ENCODE data around the gene EN1.

The EN1 gene

DNA sequence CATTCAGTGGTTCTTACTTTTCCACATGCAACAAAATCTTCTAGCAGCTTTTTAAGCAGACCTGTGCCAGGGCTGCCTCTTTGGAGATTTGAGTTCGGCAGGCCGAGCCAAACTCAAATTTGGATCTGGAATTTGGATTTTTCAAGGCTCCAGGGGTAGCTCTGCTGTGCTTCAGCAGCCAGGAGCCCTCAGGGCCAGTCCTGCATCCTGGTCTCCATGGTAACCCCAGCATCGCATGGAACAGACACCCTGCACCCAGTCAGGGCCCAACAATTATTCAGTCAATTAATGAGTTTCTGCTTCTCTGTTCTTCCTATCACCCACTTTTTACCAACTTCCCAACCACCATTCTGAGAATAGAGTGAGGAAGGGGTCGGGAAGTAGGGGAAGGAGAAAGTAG lies 30.0 kb downstream of the EN1 start:
- no peak for DNase-seq (ENCODE audit: low read depth)

DNA sequence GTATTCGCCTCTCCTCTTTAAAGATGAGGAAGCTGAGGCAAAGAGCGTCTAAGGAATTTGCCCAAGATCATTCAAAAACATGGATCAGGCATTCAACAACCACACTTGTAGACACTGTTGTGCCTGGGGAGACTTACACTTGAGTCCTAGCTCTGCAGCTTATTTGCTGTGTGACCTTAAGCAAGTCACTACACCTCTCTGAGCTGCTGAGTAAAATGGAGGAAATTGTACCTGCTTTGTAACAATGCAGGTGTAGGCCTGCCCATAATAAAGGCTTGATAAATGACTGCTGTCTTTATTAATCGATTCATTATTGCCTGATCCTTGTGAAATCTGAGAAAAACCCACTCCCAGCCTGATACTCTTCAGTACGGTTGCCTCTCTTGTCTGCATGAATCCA lies 30.8 kb downstream of the EN1 start:
- no peak for DNase-seq (ENCODE audit: low read depth)

DNA sequence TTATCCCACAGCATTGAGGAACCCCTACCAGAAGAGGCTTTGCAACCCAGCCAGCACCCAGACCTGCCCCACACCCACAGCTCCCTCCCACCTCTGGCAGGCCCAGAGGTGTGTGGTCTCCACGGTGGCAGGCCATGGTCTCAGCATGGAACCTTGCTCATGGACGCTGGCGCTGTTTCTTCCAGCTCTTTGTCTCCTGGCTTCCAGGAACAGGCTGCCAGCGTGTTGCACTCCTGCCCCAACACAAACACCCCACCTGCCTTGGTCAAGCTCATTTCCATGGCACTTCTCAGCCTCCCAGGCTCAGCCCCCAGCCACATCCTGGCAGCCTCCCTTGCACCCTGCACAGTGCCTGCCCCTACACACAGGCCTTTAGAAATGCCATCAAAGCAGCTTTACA lies 31.7 kb downstream of the EN1 start:
- DNase-seq (ENCODE audit: low read depth) = no peak

DNA sequence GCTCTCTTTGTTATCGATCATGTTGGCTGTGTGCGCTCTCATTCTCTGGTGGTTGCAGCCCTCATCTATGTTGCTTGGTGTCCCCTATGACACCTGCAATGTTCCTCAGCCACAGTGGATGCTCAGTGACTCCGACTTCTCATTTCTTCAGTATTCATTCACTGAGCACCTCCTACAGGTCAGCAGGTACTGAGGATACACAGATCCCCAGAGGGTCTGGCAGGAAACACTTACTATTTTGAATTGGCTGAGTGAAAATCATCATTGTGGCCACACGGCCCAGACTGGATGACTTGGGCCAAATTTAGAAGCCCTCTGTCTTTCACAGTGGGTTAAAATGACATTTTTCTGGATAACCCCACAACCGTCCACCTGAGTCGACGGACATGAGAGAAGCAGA lies 32.1 kb downstream of the EN1 start:
- no peak for DNase-seq (ENCODE audit: low read depth)

DNA sequence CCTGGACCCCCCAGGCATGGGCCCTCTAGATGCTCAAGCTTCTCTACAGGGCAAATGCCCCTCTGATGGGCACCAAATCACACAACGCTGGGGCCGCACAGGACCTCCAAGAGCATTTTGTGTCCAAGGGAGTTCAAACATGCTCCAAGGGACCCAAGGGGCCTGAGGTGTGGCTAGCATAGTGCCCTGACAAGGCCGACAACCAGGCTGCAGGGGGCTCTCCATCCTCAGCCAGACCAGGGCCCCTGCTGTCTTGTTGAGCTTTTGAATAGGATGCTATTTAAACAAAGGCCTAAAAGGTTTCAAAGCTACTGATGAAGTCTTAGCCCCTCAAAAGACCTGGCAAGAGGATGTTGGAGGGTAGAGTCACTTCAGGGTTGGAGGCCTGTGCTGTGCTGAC lies 33.1 kb downstream of the EN1 start:
- DNase-seq (ENCODE audit: low read depth) = no peak

DNA sequence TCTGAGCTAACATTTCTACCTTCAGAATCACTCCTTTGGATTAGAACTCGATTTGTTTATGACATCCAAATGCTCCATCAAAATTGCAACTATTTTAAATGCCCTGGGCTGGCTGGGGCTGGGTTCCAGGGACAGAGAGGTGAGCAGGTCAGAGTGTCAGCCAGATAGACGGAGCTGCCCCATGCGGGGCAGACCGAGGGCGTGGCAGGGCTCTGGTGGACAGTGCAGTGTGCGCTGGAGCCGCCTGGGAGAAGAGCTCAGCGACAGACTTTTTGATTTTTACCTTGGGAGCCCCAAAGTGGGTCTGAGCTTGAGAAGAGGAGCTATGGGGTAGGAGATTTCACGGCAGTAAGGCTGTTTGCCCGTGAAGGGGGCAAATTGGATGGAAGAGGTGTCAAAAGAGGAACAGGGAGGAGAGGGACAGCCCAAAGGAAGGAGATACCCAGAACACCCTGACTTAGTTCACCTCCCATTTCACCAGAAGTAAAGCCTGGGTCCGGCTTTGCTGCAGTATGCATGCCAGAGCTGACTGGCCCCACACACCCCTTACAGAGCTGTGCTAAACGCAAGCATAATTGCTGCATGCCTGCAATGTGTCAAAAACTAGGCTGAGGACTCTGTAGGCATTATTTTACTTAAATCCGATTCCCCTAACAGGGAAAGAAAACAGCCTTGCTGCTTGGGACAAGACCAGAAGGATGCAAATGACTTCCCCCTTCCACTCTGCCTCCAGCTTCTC lies 33.7 kb downstream of the EN1 start:
- DNase-seq (ENCODE audit: low read depth) = no peak

DNA sequence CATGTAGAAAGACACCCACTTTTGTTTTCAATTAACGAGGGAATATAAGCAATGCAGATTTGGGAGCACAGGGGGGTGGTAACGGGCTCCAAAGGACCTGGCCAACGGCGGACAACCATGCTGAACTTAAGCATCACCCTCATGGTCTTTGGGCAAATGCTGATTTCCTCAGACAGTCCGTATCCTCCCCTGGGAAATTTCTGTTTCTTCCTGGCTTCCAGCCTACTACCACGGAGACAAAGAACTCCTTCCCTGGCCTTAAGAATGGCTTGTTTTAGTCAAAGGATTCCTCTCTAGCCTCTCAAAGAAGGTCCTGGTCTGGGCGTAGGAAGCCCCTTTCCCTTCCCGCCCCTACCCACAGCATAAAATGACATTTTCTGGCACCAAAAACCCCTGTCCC lies 34.3 kb downstream of the EN1 start:
- no peak for DNase-seq (ENCODE audit: low read depth)

DNA sequence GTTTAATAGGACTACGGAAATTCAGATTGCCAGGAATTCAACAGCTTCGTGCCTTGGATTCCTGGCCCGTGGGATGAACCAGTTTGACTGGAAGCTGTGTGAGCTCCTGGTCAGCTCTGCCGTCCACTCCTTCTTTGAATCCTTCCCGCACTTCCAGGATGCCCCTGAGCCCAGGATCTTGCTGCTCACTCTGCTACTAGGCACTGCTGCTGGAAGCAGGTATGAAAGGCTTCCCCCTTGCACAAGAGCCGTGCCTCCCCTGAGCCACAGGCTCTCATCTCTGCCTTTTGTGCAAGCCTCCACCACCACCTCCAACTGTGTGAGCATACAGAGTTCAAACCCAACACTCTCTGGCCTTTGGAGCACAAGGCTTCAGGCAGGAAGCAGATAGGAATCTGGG lies 34.9 kb downstream of the EN1 start:
- no peak for DNase-seq (ENCODE audit: low read depth)

DNA sequence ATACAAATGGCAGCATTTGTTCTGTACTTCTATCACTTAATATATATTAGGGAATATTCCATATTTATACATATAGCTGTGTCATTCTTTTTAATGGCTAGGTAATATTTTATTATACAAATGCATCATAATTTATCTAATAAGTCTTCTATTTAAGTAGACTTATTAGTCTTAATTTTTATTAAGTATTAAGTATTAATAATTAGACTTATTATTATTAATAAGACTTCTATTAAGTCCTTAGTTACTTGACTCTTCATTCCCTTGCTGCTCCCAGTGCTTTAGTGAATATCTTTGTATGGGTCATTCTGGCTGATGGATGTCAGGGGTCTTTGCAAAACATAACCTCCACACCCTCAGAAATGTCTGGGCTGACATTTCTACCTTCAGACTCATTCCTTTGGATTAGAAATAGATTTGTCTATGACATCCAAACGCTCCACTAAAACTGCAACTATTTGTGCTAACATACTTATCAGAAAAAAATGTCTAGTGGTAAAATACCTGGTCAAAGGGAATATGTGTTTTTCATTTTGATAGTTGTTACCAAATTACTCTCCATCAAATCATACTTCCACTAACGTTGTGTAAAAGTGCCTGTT lies 35.8 kb downstream of the EN1 start:
- no peak for DNase-seq (ENCODE audit: low read depth)

DNA sequence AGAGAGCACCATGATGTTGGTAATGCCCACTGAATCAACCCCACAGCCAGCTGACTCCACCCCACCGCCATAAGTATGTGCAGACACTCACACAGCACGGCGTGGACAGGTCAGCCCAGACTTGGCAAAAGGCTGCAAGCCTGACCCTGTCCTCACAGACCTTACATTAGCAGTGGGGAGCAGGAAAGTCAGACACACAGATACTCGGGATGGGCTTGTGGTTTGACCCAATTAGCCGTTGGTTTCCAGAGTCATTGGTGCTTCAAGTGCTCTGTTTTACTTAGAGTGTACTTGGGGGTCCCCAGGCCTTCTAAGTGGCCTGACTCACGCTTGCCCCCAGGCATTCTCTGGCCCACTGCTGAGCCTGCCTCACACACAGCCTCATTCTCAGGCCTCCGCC lies 36.7 kb downstream of the EN1 start:
- no peak for DNase-seq (ENCODE audit: low read depth)

DNA sequence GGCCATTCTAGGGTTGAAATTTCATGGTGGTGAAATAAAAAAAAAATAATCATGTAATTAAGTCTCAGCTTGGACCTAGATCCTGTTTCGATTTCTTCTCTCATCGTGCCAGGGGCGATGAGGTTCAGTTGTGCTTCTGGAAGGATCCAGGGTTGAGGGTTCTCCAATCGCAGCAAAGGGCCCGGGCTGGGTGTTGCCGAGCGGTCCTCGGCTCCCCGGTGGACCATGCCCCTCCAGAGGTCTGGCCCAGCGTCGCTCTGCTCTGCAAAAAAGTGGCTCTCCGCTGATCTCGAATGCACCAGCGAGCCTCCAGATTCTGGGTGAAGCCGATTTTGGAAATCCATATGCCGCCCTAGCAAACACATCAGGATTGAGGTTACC lies 39.0 kb downstream of the EN1 start:
- no peak for DNase-seq (ENCODE audit: low read depth)

DNA sequence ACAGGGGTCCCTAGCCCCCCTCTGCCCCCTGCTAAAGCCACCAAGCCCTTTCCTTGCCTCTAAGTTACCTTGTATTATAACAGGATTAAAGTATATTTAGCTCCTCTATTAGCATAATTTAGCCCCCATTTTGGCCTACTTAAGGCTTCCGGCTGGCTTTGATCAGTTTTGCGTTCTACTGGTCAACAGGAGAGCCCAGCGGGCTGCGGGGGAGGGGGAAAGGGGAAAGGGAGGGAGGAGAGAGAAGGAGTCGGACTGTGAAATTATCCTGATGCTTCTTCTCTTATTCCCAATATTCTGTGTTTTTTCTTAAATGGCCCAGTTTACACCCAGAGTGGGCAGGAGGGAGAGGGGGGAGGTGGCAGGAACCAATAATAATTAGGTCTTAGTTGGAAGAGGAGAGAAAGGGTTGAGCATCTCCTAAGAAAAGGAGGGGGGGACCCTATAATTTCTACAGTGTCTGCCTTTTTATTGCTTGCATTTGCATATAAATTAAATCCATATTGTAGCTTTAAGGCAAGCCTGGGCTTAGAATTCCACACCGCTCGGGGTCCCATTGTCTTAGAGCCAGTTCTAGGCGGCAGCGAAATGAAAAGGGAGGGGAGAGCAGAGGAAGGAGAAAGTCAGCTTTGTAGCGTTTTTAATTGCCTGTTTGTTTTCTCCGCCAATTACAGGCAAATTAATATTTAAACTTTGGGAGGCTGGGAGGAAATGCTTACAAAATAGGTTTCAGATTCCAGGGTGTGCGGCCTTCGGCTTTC lies 39.6 kb downstream of the EN1 start:
- no peak for DNase-seq (ENCODE audit: low read depth)

DNA sequence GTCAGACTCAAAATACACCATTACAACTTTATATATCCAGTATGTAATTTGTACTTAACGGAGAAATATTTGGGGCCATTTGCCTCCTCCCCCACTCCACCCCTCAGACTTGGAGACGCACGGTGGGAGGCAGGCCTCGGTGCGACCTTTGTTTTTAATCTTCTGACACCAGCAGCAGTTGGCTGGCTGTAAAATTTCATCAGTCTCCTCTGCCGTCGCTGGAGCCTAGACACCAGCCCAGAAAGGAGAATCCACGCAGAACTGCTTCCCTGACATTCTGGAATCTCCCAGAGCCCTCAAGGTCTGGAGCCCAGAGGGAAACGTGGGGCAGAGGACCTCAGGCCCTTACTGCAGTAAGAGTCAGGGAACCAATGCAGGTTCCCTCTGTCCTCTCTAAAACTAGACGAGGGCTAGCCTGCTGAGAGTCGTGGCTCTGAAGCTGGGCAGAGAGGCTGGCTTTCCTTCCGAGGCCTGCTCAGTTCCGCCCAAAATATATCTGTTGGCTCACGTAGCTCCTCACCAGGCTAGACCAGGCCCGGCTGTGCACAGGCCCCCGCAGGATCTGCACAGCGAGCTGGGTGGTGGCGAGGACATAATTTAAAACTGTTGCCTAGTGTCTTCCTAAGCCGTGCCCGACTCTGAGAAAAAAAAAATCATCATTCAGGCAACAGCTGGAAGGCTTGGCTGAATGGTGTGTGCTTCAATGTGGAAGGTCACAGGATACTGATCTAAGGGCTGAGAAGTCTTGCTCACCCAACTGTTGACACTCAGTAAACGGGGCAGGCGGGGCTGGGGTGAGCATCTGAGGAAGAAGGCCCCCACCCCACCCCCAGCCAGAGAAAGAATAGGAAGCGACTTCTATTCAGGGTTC lies 40.4 kb downstream of the EN1 start:
- no peak for DNase-seq (ENCODE audit: low read depth)

DNA sequence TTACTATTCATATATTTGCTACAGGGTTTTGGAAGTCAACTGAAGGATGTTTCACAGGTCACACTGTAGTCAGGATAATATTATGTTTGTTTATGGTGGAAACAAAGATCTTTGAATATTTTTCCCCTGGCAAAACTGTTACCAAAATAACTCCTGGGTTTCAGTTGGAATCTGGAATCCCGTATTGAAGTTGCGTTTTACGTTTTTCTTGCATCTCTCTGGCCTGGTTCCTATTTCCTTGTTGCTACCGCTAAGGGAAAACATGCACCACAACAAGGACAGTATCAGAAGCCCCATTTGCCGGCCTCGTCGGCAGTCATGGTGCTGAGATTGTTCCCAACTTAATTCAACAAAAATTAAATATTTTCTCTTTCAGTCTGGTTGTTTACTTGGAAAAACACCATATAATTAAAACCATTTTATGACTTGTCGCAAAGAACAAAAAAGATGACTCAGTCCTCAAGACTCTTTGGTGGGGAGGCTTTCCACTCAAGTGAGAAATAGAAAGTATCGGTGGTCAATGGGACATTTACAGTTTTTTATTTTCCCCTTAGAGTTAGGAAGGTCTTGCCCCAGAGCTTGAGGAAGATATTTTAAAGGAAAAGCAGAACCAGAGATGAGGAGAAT lies 42.3 kb downstream of the EN1 start:
- no peak for DNase-seq (ENCODE audit: low read depth)

DNA sequence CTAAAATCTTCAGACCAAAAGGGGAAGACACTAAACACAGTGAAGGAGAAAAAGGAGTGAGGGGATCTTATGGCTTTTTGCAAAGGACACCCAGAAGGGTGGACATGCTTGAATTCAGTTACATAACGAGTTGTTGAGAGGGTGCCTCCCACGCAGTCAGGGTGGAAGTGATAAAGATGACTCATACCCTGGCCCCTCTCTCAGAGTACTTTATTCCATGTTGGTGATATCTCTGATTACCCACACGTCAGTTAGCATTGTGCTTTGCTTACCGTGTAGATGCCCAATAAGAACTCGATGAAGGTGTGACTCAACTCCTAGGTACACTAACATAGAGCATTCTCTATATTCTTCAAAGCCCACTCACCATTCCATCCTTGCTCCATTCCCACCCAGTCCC lies 44.4 kb downstream of the EN1 start:
- no peak for DNase-seq (ENCODE audit: low read depth)

DNA sequence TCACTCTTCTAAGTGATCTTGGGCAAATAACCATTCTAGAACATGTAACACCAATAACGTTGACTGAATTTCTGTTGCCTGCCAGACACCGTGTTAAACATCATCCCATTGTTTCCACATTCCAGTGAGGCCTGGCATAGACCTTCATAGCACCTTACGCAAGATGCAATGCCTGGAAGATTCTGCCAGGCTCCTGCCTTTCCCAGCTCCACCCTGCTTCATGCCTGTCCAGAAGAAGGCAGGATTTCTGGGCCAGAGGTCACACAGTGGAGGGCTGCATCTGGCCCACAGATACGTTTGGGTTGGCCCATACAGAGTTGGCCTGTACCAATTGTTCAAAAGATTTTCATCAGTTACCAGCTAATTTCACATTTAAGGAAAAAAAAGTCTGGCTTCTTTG lies 46.3 kb downstream of the EN1 start:
- no peak for DNase-seq (ENCODE audit: low read depth)

DNA sequence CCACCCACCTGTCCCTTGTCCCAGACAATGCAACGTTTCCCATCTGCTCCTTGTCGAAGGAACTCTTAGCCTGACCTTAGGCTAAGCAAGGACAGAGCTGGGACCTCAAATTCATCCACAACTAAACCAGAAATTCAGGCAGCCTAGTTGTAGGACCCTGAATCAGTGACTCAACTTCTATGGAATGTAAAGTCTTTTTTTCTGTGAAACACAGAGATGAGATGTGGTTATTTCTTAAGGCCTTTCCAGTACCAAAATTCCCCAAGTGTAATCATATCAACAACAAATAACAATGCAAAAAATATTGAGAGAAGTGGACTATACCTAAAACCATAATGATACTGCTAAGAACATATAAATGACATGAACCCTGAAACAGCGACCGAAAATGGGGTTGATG lies 46.7 kb downstream of the EN1 start:
- DNase-seq (ENCODE audit: low read depth) = no peak

DNA sequence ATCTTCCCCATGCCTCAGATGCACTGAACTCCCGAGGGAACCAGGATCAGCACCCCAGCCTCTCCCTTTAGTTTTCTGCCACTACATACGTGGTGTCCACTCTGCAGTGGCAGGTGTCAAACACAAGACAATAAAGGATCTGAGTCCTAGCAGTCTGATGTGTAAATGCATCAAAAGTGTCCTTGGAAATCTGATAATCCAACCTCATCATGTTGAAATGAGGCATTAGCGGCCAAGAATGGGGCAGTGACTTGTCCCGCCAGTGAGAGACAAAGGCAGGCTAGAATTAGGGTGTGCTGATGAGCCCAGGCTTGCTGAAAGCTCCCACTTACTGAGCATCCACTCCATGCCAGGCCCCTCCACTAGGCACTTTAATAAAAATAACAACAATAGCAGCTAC lies 52.9 kb downstream of the EN1 start:
- DNase-seq (ENCODE audit: low read depth) = no peak
